ENCODE data around the gene DGKI.
"Not testable (repeated sequence)": the region's sequence is repeated elsewhere in the genome, so short reads cannot be mapped to it uniquely, and the experiment has no call there.

The DGKI gene

DNA sequence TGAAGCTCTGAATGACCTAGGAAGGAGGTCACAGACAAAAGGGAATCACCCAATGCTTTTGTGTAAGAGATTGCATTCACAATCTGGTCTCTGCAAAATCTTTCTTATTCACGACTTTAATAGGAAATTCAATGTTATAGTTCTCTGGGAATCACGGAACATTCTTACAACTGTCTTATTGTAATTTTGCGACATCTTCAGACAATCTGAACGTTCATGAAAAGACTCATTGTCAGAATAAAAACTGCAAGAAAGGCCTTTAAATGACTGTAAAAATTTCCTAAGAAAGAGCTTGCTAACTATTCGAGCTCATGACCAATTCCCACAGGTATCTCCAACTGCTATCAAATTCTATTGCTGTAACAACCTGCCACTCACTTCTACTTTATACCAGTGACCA lies 130.7 kb downstream of the DGKI start:
- Mint-ChIP-seq H3K27ac (no peak overlapping the region), H3K4me3 (no peak overlapping the region), H3K27me3 (peaks cover 3% of the 10 kb centered on the region), H3K9me3 (no peaks in the 10 kb centered on the region), H3K36me3 (no peaks in the 10 kb centered on the region), H3K4me1 (no peaks in the 10 kb centered on the region)

GRCh38 chr7:137715533-137715932 lies 131.2 kb downstream of the DGKI start:
- Mint-ChIP-seq H3K4me1 (no peaks in the 10 kb centered on the region), H3K4me3 (no peak overlapping the region), H3K9me3 (no peaks in the 10 kb centered on the region), H3K36me3 (no peaks in the 10 kb centered on the region), H3K27me3 (peaks cover 4% of the 10 kb centered on the region), H3K27ac (no peak overlapping the region)

- peaks cover 5% of the 10 kb centered on the region for H3K27me3 Mint-ChIP-seq
- H3K9me3 Mint-ChIP-seq: no peaks in the 10 kb centered on the region
- H3K4me3 Mint-ChIP-seq: no peak overlapping the region
- H3K36me3 Mint-ChIP-seq: no peaks in the 10 kb centered on the region
- H3K27ac Mint-ChIP-seq: no peak overlapping the region
- no peaks in the 10 kb centered on the region for H3K4me1 Mint-ChIP-seq
These were observed 131.7 kb downstream of the DGKI start for GRCh38 chr7:137715121-137715520.

- not testable (repeated sequence) for H3K27ac Mint-ChIP-seq, H3K36me3 Mint-ChIP-seq, H3K27me3 Mint-ChIP-seq, H3K4me3 Mint-ChIP-seq, H3K4me1 Mint-ChIP-seq
- H3K9me3 Mint-ChIP-seq: peaks cover 28% of the 10 kb centered on the region
These were observed 140.4 kb downstream of the DGKI start for GRCh38 chr7:137706330-137706729.

GRCh38 chr7:137704723-137705122 lies 142.1 kb downstream of the DGKI start:
- Mint-ChIP-seq H3K36me3 (no peaks in the 10 kb centered on the region), H3K27ac (no peak overlapping the region), H3K4me3 (no peak overlapping the region), H3K27me3 (no peaks in the 10 kb centered on the region), H3K4me1 (no peaks in the 10 kb centered on the region), H3K9me3 (peaks cover 28% of the 10 kb centered on the region)

GRCh38 chr7:137703291-137704010 lies 143.3 kb downstream of the DGKI start:
- Mint-ChIP-seq H3K36me3 (no peaks in the 10 kb centered on the region), H3K4me3 (no peak overlapping the region), H3K9me3 (peaks cover 28% of the 10 kb centered on the region), H3K27me3 (no peaks in the 10 kb centered on the region), H3K27ac (no peak overlapping the region), H3K4me1 (no peaks in the 10 kb centered on the region)

- Mint-ChIP-seq H3K4me1 (no peaks in the 10 kb centered on the region), H3K27ac (no peak overlapping the region), H3K4me3 (no peak overlapping the region), H3K27me3 (no peaks in the 10 kb centered on the region), H3K9me3 (no peaks in the 10 kb centered on the region), H3K36me3 (no peaks in the 10 kb centered on the region)
These were observed 149.8 kb downstream of the DGKI start for GRCh38 chr7:137696988-137697387.

DNA sequence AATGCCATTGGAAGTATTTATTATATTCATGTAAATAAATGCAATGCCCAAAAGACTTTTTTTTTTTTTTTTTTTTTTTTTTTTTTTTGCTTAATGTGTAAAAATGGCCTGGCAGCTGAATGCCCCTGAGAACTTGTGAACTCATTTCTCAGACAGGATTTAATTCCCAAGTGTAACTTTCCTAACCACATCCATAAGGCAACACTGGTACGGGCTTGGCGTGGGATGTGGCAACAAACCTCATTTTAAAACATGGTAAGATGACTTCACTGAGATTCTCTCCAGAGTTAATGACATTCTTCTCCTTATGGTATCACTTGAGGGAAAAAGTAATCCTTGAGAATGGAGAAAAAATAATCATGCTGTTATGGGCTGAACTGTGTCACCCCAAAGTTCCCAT lies 150.4 kb downstream of the DGKI start:
- H3K9me3 Mint-ChIP-seq: no peaks in the 10 kb centered on the region
- no peaks in the 10 kb centered on the region for H3K36me3 Mint-ChIP-seq
- no peak overlapping the region for H3K4me3 Mint-ChIP-seq
- no peaks in the 10 kb centered on the region for H3K27me3 Mint-ChIP-seq
- no peaks in the 10 kb centered on the region for H3K4me1 Mint-ChIP-seq
- no peak overlapping the region for H3K27ac Mint-ChIP-seq

GRCh38 chr7:137695942-137696341 lies 150.8 kb downstream of the DGKI start:
- H3K4me1 Mint-ChIP-seq: no peaks in the 10 kb centered on the region
- H3K9me3 Mint-ChIP-seq: no peaks in the 10 kb centered on the region
- H3K36me3 Mint-ChIP-seq: no peaks in the 10 kb centered on the region
- no peak overlapping the region for H3K4me3 Mint-ChIP-seq
- H3K27me3 Mint-ChIP-seq: no peaks in the 10 kb centered on the region
- no peak overlapping the region for H3K27ac Mint-ChIP-seq

GRCh38 chr7:137695494-137695893 lies 151.3 kb downstream of the DGKI start:
- Mint-ChIP-seq H3K4me1 (no peaks in the 10 kb centered on the region), H3K36me3 (no peaks in the 10 kb centered on the region), H3K27ac (no peak overlapping the region), H3K9me3 (no peaks in the 10 kb centered on the region), H3K4me3 (no peak overlapping the region), H3K27me3 (no peaks in the 10 kb centered on the region)

- Mint-ChIP-seq H3K4me1 (no peaks in the 10 kb centered on the region), H3K4me3 (no peak overlapping the region), H3K9me3 (no peaks in the 10 kb centered on the region), H3K27ac (no peak overlapping the region), H3K36me3 (no peaks in the 10 kb centered on the region), H3K27me3 (peaks cover 2% of the 10 kb centered on the region)
These were observed 152.4 kb downstream of the DGKI start for GRCh38 chr7:137694405-137694804.

DNA sequence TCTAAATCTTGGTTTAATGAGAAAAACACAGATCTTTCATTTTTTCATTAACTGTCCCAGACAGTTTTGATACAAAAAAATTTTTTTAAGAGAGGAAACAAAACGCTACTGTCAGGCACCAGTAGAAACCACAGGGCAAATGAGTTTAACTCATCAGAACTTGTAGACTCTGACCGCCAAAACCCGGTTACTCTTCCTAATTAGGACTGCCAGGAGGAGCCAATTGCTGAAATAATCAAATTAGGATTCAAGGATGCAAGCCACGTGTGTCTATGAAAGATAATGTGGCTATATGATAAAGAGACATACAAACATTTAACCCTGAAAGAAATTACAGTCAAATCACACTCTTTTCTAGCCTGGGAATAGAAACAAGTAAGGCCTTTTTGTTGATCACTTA lies 154.4 kb downstream of the DGKI start:
- Mint-ChIP-seq H3K27me3 (peaks cover 4% of the 10 kb centered on the region), H3K4me3 (no peak overlapping the region), H3K36me3 (no peaks in the 10 kb centered on the region), H3K27ac (no peak overlapping the region), H3K4me1 (no peaks in the 10 kb centered on the region), H3K9me3 (no peaks in the 10 kb centered on the region)

- Mint-ChIP-seq H3K27ac (no peak overlapping the region), H3K4me3 (no peak overlapping the region), H3K9me3 (no peaks in the 10 kb centered on the region), H3K36me3 (no peaks in the 10 kb centered on the region), H3K4me1 (no peaks in the 10 kb centered on the region), H3K27me3 (peaks cover 4% of the 10 kb centered on the region)
These were observed 155.2 kb downstream of the DGKI start for GRCh38 chr7:137691566-137691965.

DNA sequence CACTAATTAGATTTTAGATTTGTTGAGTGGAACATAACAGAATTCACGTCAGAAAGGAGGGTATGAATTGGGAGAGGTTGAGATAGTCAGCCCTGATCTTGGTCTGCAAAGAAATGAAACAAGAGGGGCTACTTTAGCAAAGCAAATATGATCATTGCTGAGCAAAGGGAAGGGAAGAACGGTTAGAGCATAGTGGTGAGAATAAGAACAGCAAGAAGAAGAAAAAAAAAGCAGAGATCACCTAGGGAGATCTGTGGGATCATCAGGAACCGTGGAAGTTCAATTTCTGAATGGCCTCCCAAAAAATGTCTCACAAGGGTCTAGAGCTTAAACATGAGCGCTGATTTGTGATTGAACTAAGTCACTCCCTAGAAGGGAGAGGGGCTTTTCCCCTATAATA lies 156.1 kb downstream of the DGKI start:
- H3K9me3 Mint-ChIP-seq: no peaks in the 10 kb centered on the region
- no peak overlapping the region for H3K27ac Mint-ChIP-seq
- no peak overlapping the region for H3K4me3 Mint-ChIP-seq
- peaks cover 4% of the 10 kb centered on the region for H3K27me3 Mint-ChIP-seq
- H3K4me1 Mint-ChIP-seq: no peaks in the 10 kb centered on the region
- H3K36me3 Mint-ChIP-seq: no peaks in the 10 kb centered on the region

- Mint-ChIP-seq H3K4me1 (no peaks in the 10 kb centered on the region), H3K27ac (no peak overlapping the region), H3K9me3 (no peaks in the 10 kb centered on the region), H3K36me3 (no peaks in the 10 kb centered on the region), H3K27me3 (peaks cover 9% of the 10 kb centered on the region), H3K4me3 (no peak overlapping the region)
These were observed 157.0 kb downstream of the DGKI start for GRCh38 chr7:137689761-137690160.

DNA sequence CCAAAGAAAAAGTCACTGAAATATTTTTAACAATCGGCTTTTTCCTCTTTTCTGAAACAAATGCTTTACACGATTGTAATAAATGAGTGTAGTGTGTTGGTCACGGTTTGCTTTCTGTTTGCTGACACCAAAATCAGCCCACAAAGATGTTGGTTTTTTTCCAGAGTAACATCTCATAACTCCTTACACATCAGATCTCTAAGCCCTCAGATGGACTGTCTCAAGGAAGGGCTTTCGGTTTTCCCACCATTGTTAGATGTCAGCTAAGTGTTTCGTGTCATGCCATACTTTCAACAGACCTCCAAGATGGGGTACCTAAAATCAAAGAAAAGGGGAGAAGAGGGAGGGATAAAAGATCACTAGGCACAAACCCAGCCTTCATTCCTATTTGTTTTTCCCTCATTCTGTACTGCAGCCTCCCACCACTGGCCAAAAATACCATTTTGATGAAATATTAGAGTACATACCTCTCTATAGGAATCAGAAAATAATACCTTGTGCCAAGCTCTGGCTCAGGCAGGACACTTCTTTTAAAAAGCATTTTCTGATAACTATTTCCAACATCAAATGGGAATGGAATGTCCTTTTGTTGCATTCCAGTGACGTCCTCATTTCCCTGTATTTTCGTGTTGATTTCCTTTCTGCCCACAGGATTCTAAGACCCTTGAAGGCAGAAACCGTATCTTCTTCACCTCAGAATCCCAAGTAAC lies 159.1 kb downstream of the DGKI start:
- no peak overlapping the region for H3K27ac Mint-ChIP-seq
- no peaks in the 10 kb centered on the region for H3K36me3 Mint-ChIP-seq
- H3K27me3 Mint-ChIP-seq: peaks cover 10% of the 10 kb centered on the region
- H3K4me3 Mint-ChIP-seq: no peak overlapping the region
- no peaks in the 10 kb centered on the region for H3K9me3 Mint-ChIP-seq
- H3K4me1 Mint-ChIP-seq: no peaks in the 10 kb centered on the region
